ENCODE data around the gene STON1. TPM values are rescaled to one million over a fixed set of nuclear protein-coding genes. Genes with fewer than 3 reads are reported as not detected.
"Not testable (repeated sequence)": the region's sequence is repeated elsewhere in the genome, so short reads cannot be mapped to it uniquely, and the experiment has no call there.

Gene STON1
- total and polyA plus RNA-seq, 3 donors from 2014 or later: 3.8 to 5.7 (median 5.1) TPM

GRCh38 chr2:48592067-48592466 is 62.1 kb downstream of the STON1 start:
- H3K9me3 ChIP-seq: no peaks in the 10 kb centered on the region
- no peaks in the 10 kb centered on the region for H3K27me3 ChIP-seq
- DNase-seq: no peak
- TF ChIP-seq CTCF (IDR thresholded peaks at IDR 0.05): no peak
- TF ChIP-seq POLR2A (IDR thresholded peaks at IDR 0.05): no peak
- no peaks in the 10 kb centered on the region for H3K36me3 ChIP-seq (ENCODE audit: low read depth, missing control alignments)
- intact Hi-C loops (cut with DNase I; ENCODE audit: low total_unique reads): no loop called here
- WGBS, 2 donors: 92 to 98% methylated on average over 2 of the region's 2 CpGs
- H3K4me1 ChIP-seq: no peaks in the 10 kb centered on the region
- no peak overlapping the region for H3K27ac ChIP-seq
- no peak overlapping the region for H3K4me3 ChIP-seq

GRCh38 chr2:48596751-48597150 is 66.8 kb downstream of the STON1 start:
- H3K27ac ChIP-seq; H3K27me3 ChIP-seq; H3K4me1 ChIP-seq; intact Hi-C loops (cut with DNase I; ENCODE audit: low total_unique reads); H3K9me3 ChIP-seq; DNase-seq; H3K36me3 ChIP-seq (ENCODE audit: low read depth, missing control alignments); H3K4me3 ChIP-seq: not testable (repeated sequence)
- 95 to 97% methylated on average over 7 of the region's 7 CpGs for WGBS, 2 donors

GRCh38 chr2:48597492-48597891 is 67.5 kb downstream of the STON1 start:
- no peaks in the 10 kb centered on the region for H3K36me3 ChIP-seq (ENCODE audit: low read depth, missing control alignments)
- H3K9me3 ChIP-seq: no peaks in the 10 kb centered on the region
- intact Hi-C loops (cut with DNase I; ENCODE audit: low total_unique reads): no loop called here
- no peaks in the 10 kb centered on the region for H3K4me1 ChIP-seq
- DNase-seq: no peak
- no peak overlapping the region for H3K4me3 ChIP-seq
- WGBS, 2 donors: 75 to 76% methylated on average over 2 of the region's 2 CpGs
- no peaks in the 10 kb centered on the region for H3K27me3 ChIP-seq
- H3K27ac ChIP-seq: no peak overlapping the region
- no peak for TF ChIP-seq POLR2A (IDR thresholded peaks at IDR 0.05)
- no peak for TF ChIP-seq CTCF (IDR thresholded peaks at IDR 0.05)

- intact Hi-C loops (cut with DNase I; ENCODE audit: low total_unique reads): no loop called here
- Histone ChIP-seq H3K27me3 (no peaks in the 10 kb centered on the region), H3K4me3 (no peak overlapping the region), H3K36me3 (ENCODE audit: low read depth, missing control alignments) (no peaks in the 10 kb centered on the region), H3K9me3 (no peaks in the 10 kb centered on the region), H3K27ac (no peak overlapping the region), H3K4me1 (no peaks in the 10 kb centered on the region)
- peak; percentile 25 for DNase-seq
- 57 to 73% methylated on average over 4 of the region's 4 CpGs for WGBS, 2 donors
- TF ChIP-seq POLR2A (IDR thresholded peaks at IDR 0.05): no peak
- peak; percentile 23 to 65 (median 41) for TF ChIP-seq CTCF (IDR thresholded peaks at IDR 0.05)
Measured at GRCh38 chr2:48600204-48600813, 70.4 kb downstream of the STON1 start.

- no peaks in the 10 kb centered on the region for H3K36me3 ChIP-seq (ENCODE audit: low read depth, missing control alignments)
- no peak for TF ChIP-seq CTCF (IDR thresholded peaks at IDR 0.05)
- no peak for TF ChIP-seq POLR2A (IDR thresholded peaks at IDR 0.05)
- no peak overlapping the region for H3K27ac ChIP-seq
- WGBS, 2 donors: 84 to 85% methylated on average over 3 of the region's 3 CpGs
- no peak for DNase-seq
- H3K4me3 ChIP-seq: no peak overlapping the region
- H3K27me3 ChIP-seq: no peaks in the 10 kb centered on the region
- intact Hi-C loops (cut with DNase I; ENCODE audit: low total_unique reads): no loop called here
- H3K9me3 ChIP-seq: no peaks in the 10 kb centered on the region
- no peaks in the 10 kb centered on the region for H3K4me1 ChIP-seq
Measured at GRCh38 chr2:48600917-48601316, 71.0 kb downstream of the STON1 start.

Data from testis (tissue), 3 donors.